ENCODE results near the gene IGFN1. TPM values are rescaled to one million over a fixed set of nuclear protein-coding genes. Genes with fewer than 3 reads are reported as not detected.

Gene IGFN1
- total RNA-seq, 1 experiment from 2014 or later = not detected

DNA sequence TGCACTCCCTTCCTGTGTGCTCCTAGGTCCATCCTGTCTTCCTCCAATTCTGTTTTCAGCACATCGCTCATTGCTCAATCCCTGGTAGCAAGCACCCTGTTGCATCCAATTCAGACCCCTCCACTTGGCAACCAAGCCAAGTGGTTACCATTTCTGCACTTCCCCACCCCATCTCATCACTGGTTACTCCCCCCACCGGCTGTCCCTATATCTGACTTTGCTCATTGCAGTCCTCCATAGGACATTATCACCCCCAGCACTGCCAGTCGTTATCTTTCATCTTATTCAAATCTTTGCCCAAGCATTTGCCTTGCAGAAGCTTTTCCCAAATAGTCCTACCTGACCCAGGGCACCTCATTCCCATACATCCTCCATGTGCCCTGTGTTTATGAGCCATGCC, 34.3 kb upstream of the IGFN1 start:
- H3K9me3 Mint-ChIP-seq = no peaks in the 10 kb centered on the region
- peaks cover 8 to 18% (median 9%) of the 10 kb centered on the region in 3 experiments; a peak in 5 of 7 replicates for H3K36me3 Mint-ChIP-seq (ENCODE audit: insufficient read depth in 1 of 3, low read depth in 3 of 3)
- H2AFZ ChIP-seq (ENCODE audit: low read length) = no peak overlapping the region

More for the DNA sequence above, 34.3 kb upstream of the IGFN1 start:
- H3K56ac ChIP-seq (ENCODE audit: insufficient read length, low read depth, low read length) = no peak overlapping the region
- no peak overlapping the region for H2BK12ac ChIP-seq (ENCODE audit: insufficient read length, low read depth, low read length)
- no peak overlapping the region for H3T11ph ChIP-seq (ENCODE audit: low read length)
- H3K27ac Mint-ChIP-seq = no peak overlapping the region
- no peak overlapping the region for H2BK15ac ChIP-seq (ENCODE audit: low read depth, low read length)
- H3K14ac ChIP-seq (ENCODE audit: insufficient read depth, low read length) = no peak overlapping the region
- H3K4me1 Mint-ChIP-seq = peaks cover 20 to 23% of the 10 kb centered on the region in 2 experiments
- WGBS (ENCODE audit: extremely low coverage, insufficient read length, low lambda C conversion rate) = no CpG with 5 or more reads among the region's 3 CpGs
- no peak overlapping the region for H2BK5ac ChIP-seq (ENCODE audit: insufficient read length, low read length)
- no peaks in the 10 kb centered on the region for H3K23me2 ChIP-seq (ENCODE audit: insufficient read length, low read depth, low read length, poor library complexity, severe bottlenecking)
- H3K9ac ChIP-seq (ENCODE audit: extremely low read depth, insufficient read length, low read length) = no peak overlapping the region
- peaks cover 4% of the 10 kb centered on the region; the same call in 1 of the 2 replicates for H3K4me1 ChIP-seq (ENCODE audit: insufficient read depth, low read length)
- no peak overlapping the region for H4K8ac ChIP-seq (replicated peaks; ENCODE audit: insufficient read length, low read depth, low read length)
- H3K4me3 Mint-ChIP-seq = no peak overlapping the region
- H3K79me2 ChIP-seq (ENCODE audit: insufficient read depth, low read length) = no peaks in the 10 kb centered on the region
- no peak overlapping the region for H3K18ac ChIP-seq (ENCODE audit: insufficient read length, low read depth, low read length)
- H4K20me1 ChIP-seq (ENCODE audit: control insufficient read depth, insufficient read depth, insufficient read length) = peaks cover 2% of the 10 kb centered on the region
- H3K9me3 ChIP-seq (ENCODE audit: control insufficient read depth, low read depth, low read length) = no peaks in the 10 kb centered on the region
- H4K91ac ChIP-seq (ENCODE audit: insufficient read length, low read depth, low read length) = no peak overlapping the region
- no peak for DNase-seq
- no peak overlapping the region for H3K23ac ChIP-seq (ENCODE audit: insufficient read length, low read depth, low read length)
- H3K27me3 ChIP-seq (ENCODE audit: insufficient read depth, low read length) = no peaks in the 10 kb centered on the region
- no peak overlapping the region for H3K4ac ChIP-seq (ENCODE audit: low read depth, low read length)
- no peak overlapping the region for H2AK5ac ChIP-seq (ENCODE audit: insufficient read length, low read length)
- H3K4me2 ChIP-seq (ENCODE audit: insufficient read depth, insufficient read length, low read length) = no peak overlapping the region
- no peak overlapping the region for H2BK20ac ChIP-seq (ENCODE audit: low read depth, low read length, poor library complexity, severe bottlenecking)
- no peak overlapping the region for H2BK120ac ChIP-seq (ENCODE audit: low read depth, low read length, poor library complexity, severe bottlenecking)
- H3K27ac ChIP-seq (ENCODE audit: insufficient read length, low read depth, low read length) = no peak overlapping the region
- TF ChIP-seq CTCF (conservative IDR thresholded peaks at IDR 0.05) = no peak
- H3K79me1 ChIP-seq (ENCODE audit: insufficient read depth, low read depth, low read length, poor library complexity, severe bottlenecking) = no peaks in the 10 kb centered on the region
- no peak overlapping the region for H4K5ac ChIP-seq (ENCODE audit: insufficient read length, low read depth, low read length)
- peaks cover 5% of the 10 kb centered on the region; the same call in 1 of the 2 replicates for H3K27me3 Mint-ChIP-seq (ENCODE audit: low read depth)
